ENCODE measurements around the gene CLTA. TPM values are rescaled to one million over a fixed set of nuclear protein-coding genes. Genes with fewer than 3 reads are reported as not detected.
"Not testable (repeated sequence)": the region's sequence is repeated elsewhere in the genome, so short reads cannot be mapped to it uniquely, and the experiment has no call there.

CLTA gene
- total and polyA plus RNA-seq, 2 donors = 120 to 210 TPM

GRCh38 chr9:36163049-36163785 lies 27.5 kb upstream of the CLTA start:
- no peak overlapping the region for H3K4me3 ChIP-seq (ENCODE audit: low read depth, low read length)
- peak overlapping the region; percentile 40 for H3K27ac ChIP-seq (ENCODE audit: low read depth)
- peak; percentile 77 for DNase-seq (ENCODE audit: extremely low spot score)
- WGBS = 13% methylated on average over 9 of the region's 9 CpGs
- no peaks in the 10 kb centered on the region for H3K36me3 ChIP-seq (ENCODE audit: insufficient read depth)
- H3K4me1 ChIP-seq (ENCODE audit: insufficient read depth) = no peaks in the 10 kb centered on the region

GRCh38 chr9:36163786-36164170 lies 26.9 kb upstream of the CLTA start:
- Histone ChIP-seq H3K27ac (ENCODE audit: low read depth) (peak overlapping the region; percentile 40), H3K4me3 (ENCODE audit: low read depth, low read length) (no peak overlapping the region), H3K36me3 (ENCODE audit: insufficient read depth) (no peaks in the 10 kb centered on the region), H3K4me1 (ENCODE audit: insufficient read depth) (no peaks in the 10 kb centered on the region)
- DNase-seq (ENCODE audit: extremely low spot score) = no peak
- 36% methylated on average over 4 of the region's 4 CpGs for WGBS

GRCh38 chr9:36164372-36164771 lies 26.3 kb upstream of the CLTA start:
- Histone ChIP-seq H3K36me3 (ENCODE audit: insufficient read depth) (no peaks in the 10 kb centered on the region), H3K27ac (ENCODE audit: low read depth) (no peak overlapping the region), H3K4me3 (ENCODE audit: low read depth, low read length) (no peak overlapping the region), H3K4me1 (ENCODE audit: insufficient read depth) (no peaks in the 10 kb centered on the region)
- DNase-seq (ENCODE audit: extremely low spot score) = no peak
- 69% methylated on average over 6 of the region's 6 CpGs for WGBS

GRCh38 chr9:36164989-36165388 lies 25.7 kb upstream of the CLTA start:
- no peak for DNase-seq (ENCODE audit: extremely low spot score)
- H3K4me1 ChIP-seq (ENCODE audit: insufficient read depth) = no peaks in the 10 kb centered on the region
- no peak overlapping the region for H3K4me3 ChIP-seq (ENCODE audit: low read depth, low read length)
- H3K27ac ChIP-seq (ENCODE audit: low read depth) = no peak overlapping the region
- 70% methylated on average over 3 of the region's 3 CpGs for WGBS
- no peaks in the 10 kb centered on the region for H3K36me3 ChIP-seq (ENCODE audit: insufficient read depth)

GRCh38 chr9:36165826-36166167 lies 24.9 kb upstream of the CLTA start:
- Histone ChIP-seq H3K27ac (ENCODE audit: low read depth) (no peak overlapping the region), H3K4me3 (ENCODE audit: low read depth, low read length) (peak overlapping the region; percentile 47), H3K4me1 (ENCODE audit: insufficient read depth) (no peaks in the 10 kb centered on the region), H3K36me3 (ENCODE audit: insufficient read depth) (no peaks in the 10 kb centered on the region)
- 20% methylated on average over 12 of the region's 12 CpGs for WGBS
- DNase-seq (ENCODE audit: extremely low spot score) = no peak

- H3K4me1 ChIP-seq (ENCODE audit: insufficient read depth) = no peaks in the 10 kb centered on the region
- WGBS = 2% methylated on average over 58 of the region's 58 CpGs
- H3K4me3 ChIP-seq (ENCODE audit: low read depth, low read length) = peak overlapping the region; percentile 47
- H3K36me3 ChIP-seq (ENCODE audit: insufficient read depth) = no peaks in the 10 kb centered on the region
- H3K27ac ChIP-seq (ENCODE audit: low read depth) = no peak overlapping the region
- no peak for DNase-seq (ENCODE audit: extremely low spot score)
These were observed 24.4 kb upstream of the CLTA start for GRCh38 chr9:36166168-36166927.

- Histone ChIP-seq H3K4me3 (ENCODE audit: low read depth, low read length) (no peak within 1 kb of the TSS), H3K36me3 (ENCODE audit: insufficient read depth) (no peaks in the 10 kb centered on the region), H3K27ac (ENCODE audit: low read depth) (no peak within 1 kb of the TSS), H3K4me1 (ENCODE audit: insufficient read depth) (no peaks in the 10 kb centered on the region)
- DNase-seq (ENCODE audit: extremely low spot score) = no peak
- WGBS = 89% methylated on average over 6 of the region's 6 CpGs
These were observed 21.6 kb upstream of the CLTA start, which contains the start of gene CCIN for GRCh38 chr9:36169166-36169565. Gene CCIN (plus strand): TSS chr9:36169388. CDS start chr9:36169503, 115 bp downstream.

GRCh38 chr9:36169708-36170107 lies 21.0 kb upstream of the CLTA start:
- Histone ChIP-seq H3K4me1 (ENCODE audit: insufficient read depth) (no peaks in the 10 kb centered on the region), H3K27ac (ENCODE audit: low read depth) (no peak overlapping the region), H3K36me3 (ENCODE audit: insufficient read depth) (no peaks in the 10 kb centered on the region), H3K4me3 (ENCODE audit: low read depth, low read length) (no peak overlapping the region)
- DNase-seq (ENCODE audit: extremely low spot score) = no peak
- WGBS = 94% methylated on average over 17 of the region's 17 CpGs

GRCh38 chr9:36170531-36170930 lies 20.2 kb upstream of the CLTA start:
- H3K36me3 ChIP-seq (ENCODE audit: insufficient read depth) = no peaks in the 10 kb centered on the region
- no peak overlapping the region for H3K27ac ChIP-seq (ENCODE audit: low read depth)
- DNase-seq (ENCODE audit: extremely low spot score) = no peak
- no peaks in the 10 kb centered on the region for H3K4me1 ChIP-seq (ENCODE audit: insufficient read depth)
- 96% methylated on average over 13 of the region's 13 CpGs for WGBS
- no peak overlapping the region for H3K4me3 ChIP-seq (ENCODE audit: low read depth, low read length)

- 93% methylated on average over 2 of the region's 2 CpGs for WGBS
- H3K4me3 ChIP-seq (ENCODE audit: low read depth, low read length) = no peak overlapping the region
- no peaks in the 10 kb centered on the region for H3K4me1 ChIP-seq (ENCODE audit: insufficient read depth)
- no peak overlapping the region for H3K27ac ChIP-seq (ENCODE audit: low read depth)
- H3K36me3 ChIP-seq (ENCODE audit: insufficient read depth) = no peaks in the 10 kb centered on the region
- DNase-seq (ENCODE audit: extremely low spot score) = no peak
These were observed 16.9 kb upstream of the CLTA start for GRCh38 chr9:36173861-36174260.

- H3K4me1 ChIP-seq (ENCODE audit: insufficient read depth) = no peaks in the 10 kb centered on the region
- no peaks in the 10 kb centered on the region for H3K36me3 ChIP-seq (ENCODE audit: insufficient read depth)
- H3K4me3 ChIP-seq (ENCODE audit: low read depth, low read length) = no peak overlapping the region
- WGBS = 73% methylated on average over 7 of the region's 7 CpGs
- no peak for DNase-seq (ENCODE audit: extremely low spot score)
- no peak overlapping the region for H3K27ac ChIP-seq (ENCODE audit: low read depth)
These were observed 16.4 kb upstream of the CLTA start for GRCh38 chr9:36174271-36174670.

- DNase-seq (ENCODE audit: extremely low spot score) = no peak
- Histone ChIP-seq H3K4me1 (ENCODE audit: insufficient read depth) (no peaks in the 10 kb centered on the region), H3K36me3 (ENCODE audit: insufficient read depth) (no peaks in the 10 kb centered on the region), H3K4me3 (ENCODE audit: low read depth, low read length) (no peak overlapping the region), H3K27ac (ENCODE audit: low read depth) (no peak overlapping the region)
- WGBS = 74% methylated on average over 3 of the region's 3 CpGs
These were observed 16.0 kb upstream of the CLTA start for GRCh38 chr9:36174731-36175130.

- not testable (repeated sequence) for H3K4me3 ChIP-seq (ENCODE audit: low read depth, low read length); H3K4me1 ChIP-seq (ENCODE audit: insufficient read depth); H3K36me3 ChIP-seq (ENCODE audit: insufficient read depth); H3K27ac ChIP-seq (ENCODE audit: low read depth); DNase-seq (ENCODE audit: extremely low spot score)
- 86% methylated on average over 3 of the region's 3 CpGs for WGBS
These were observed 15.5 kb upstream of the CLTA start for GRCh38 chr9:36175209-36175608.

GRCh38 chr9:36176496-36176895 lies 14.2 kb upstream of the CLTA start:
- WGBS = 97% methylated on average over 10 of the region's 10 CpGs
- not testable (repeated sequence) for H3K4me1 ChIP-seq (ENCODE audit: insufficient read depth); H3K27ac ChIP-seq (ENCODE audit: low read depth); H3K4me3 ChIP-seq (ENCODE audit: low read depth, low read length); DNase-seq (ENCODE audit: extremely low spot score); H3K36me3 ChIP-seq (ENCODE audit: insufficient read depth)
